ENCODE results near the gene PI16. TPM values are rescaled to one million over a fixed set of nuclear protein-coding genes. Genes with fewer than 3 reads are reported as not detected.
A peak's percentile ranks its signal among the peaks of the same experiment; 100 is the strongest.

The PI16 gene
- total and polyA plus RNA-seq, 2 donors (not counting 1 experiment from before 2014, with no cell fraction given), result 1.4 to 7.4 TPM

DNA sequence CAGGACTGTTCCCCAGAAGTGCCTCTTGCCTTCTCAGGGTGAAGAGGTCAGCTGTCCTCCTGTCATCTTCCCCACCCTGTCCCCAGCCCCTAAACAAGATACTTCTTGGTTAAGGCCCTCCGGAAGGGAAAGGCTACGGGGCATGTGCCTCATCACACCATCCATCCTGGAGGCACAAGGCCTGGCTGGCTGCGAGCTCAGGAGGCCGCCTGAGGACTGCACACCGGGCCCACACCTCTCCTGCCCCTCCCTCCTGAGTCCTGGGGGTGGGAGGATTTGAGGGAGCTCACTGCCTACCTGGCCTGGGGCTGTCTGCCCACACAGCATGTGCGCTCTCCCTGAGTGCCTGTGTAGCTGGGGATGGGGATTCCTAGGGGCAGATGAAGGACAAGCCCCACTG lies 9.8 kb downstream of the PI16 start:
- H3K79me2 ChIP-seq (ENCODE audit: control insufficient read depth, insufficient read depth, low read length), result no peaks in the 10 kb centered on the region
- H3K9me3 ChIP-seq (ENCODE audit: control extremely low read depth in 1 of 3, control insufficient read depth in 2 of 3, insufficient read depth in 1 of 3, low read length in 2 of 3), result no peaks in the 10 kb centered on the region
- peak overlapping the region; percentile 67 for H3K4me2 ChIP-seq (replicated peaks; ENCODE audit: low read depth, low read length, poor library complexity, severe bottlenecking)
- DNase-seq (no peak), ATAC-seq (ENCODE audit: low read depth) (no peak)
- Mint-ChIP-seq H3K27ac (peak overlapping the region; percentile 92), H3K4me1 (peaks cover 35% of the 10 kb centered on the region), H3K9me3 (ENCODE audit: insufficient read depth) (no peaks in the 10 kb centered on the region), H3K4me3 (no peak overlapping the region), H3K27me3 (no peaks in the 10 kb centered on the region)
- H3K4me3 ChIP-seq (ENCODE audit: control extremely low read depth in 1 of 5, extremely low read depth in 1 of 5, insufficient read depth in 1 of 5, low read depth in 2 of 5, low read length in 4 of 5), result no peak overlapping the region
- peak overlapping the region; percentile 58 to 61 for H3K27ac ChIP-seq (ENCODE audit: low read length in 2 of 2)
- peaks cover 0 to 25% of the 10 kb centered on the region in 2 experiments for H3K36me3 ChIP-seq (replicated peaks in 1 of 2; ENCODE audit: control extremely low read depth in 1 of 2, control insufficient read depth in 1 of 2, extremely low read depth in 1 of 2, insufficient read depth in 2 of 2, low read length in 1 of 2)
- no peak overlapping the region for H3K9ac ChIP-seq (ENCODE audit: low read length)
- H3K27me3 ChIP-seq (replicated peaks in 1 of 4; ENCODE audit: control extremely low read depth in 1 of 4, control insufficient read depth in 3 of 4, insufficient read depth in 4 of 4, low read length in 3 of 4), result no peaks in the 10 kb centered on the region
- H3K4me1 ChIP-seq (ENCODE audit: control insufficient read depth in 2 of 2, insufficient read depth in 2 of 2, low read length in 2 of 2), result peaks cover 22 to 30% of the 10 kb centered on the region in 2 donors
- TF ChIP-seq CTCF (IDR thresholded peaks at IDR 0.05), result no peak
- H4K20me1 ChIP-seq (ENCODE audit: control insufficient read depth, insufficient read depth, low read length, poor library complexity, severe bottlenecking), result no peaks in the 10 kb centered on the region
- intact Hi-C loops (cut with micrococcal nuclease), result no loop called here
- CTCF ChIA-PET, result interaction anchor here (0.9 to 2.4 kb wide), 2 partner anchors 10 to 54 kb away, joined by 3 to 14 read pairs; partner anchors contain the start of gene PI16
- WGBS (ENCODE audit: insufficient coverage), result 100% methylated on average over 3 of the region's 6 CpGs
- H2AFZ ChIP-seq (ENCODE audit: insufficient read depth, low read depth, low read length, poor library complexity, severe bottlenecking), result no peak overlapping the region
- POLR2A ChIA-PET, result interaction anchor here (1.2 kb wide), 1 partner anchor 43 kb away, joined by 4 read pairs; no protein-coding TSS in a partner anchor

DNA sequence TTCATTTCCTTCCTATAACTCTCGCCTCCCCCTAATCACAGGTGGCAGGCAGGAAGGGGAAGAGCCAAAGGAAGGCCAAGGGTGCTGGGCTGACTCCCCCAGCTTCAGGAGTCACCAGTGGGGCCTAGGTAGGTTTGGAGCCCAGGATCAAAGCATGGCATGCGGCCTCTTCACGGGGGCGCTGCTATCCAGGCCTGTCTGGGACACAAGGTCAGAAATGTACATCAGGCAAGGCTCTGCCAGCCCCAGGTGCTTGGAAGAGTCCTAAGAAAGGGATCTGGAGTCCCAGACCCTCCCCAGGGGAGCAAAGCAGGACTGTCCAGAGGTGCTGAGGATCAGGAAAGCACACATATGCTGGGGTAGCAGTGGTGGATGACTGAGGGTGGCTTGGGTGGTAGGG lies 10.4 kb downstream of the PI16 start:
- H3K4me3 Mint-ChIP-seq, result no peak overlapping the region
- peak overlapping the region in 1 of 2 donors; percentile 58 for H3K27ac ChIP-seq (ENCODE audit: low read length in 2 of 2)

More for the DNA sequence above, 10.4 kb downstream of the PI16 start:
- Histone ChIP-seq H3K4me3 (ENCODE audit: control extremely low read depth in 1 of 5, extremely low read depth in 1 of 5, insufficient read depth in 1 of 5, low read depth in 2 of 5, low read length in 4 of 5) (no peak overlapping the region), H2AFZ (ENCODE audit: insufficient read depth, low read depth, low read length, poor library complexity, severe bottlenecking) (no peak overlapping the region), H3K27me3 (replicated peaks in 1 of 4; ENCODE audit: control extremely low read depth in 1 of 4, control insufficient read depth in 3 of 4, insufficient read depth in 4 of 4, low read length in 3 of 4) (no peaks in the 10 kb centered on the region), H3K4me1 (ENCODE audit: control insufficient read depth in 2 of 2, insufficient read depth in 2 of 2, low read length in 2 of 2) (peaks cover 22 to 30% of the 10 kb centered on the region in 2 donors), H3K9ac (ENCODE audit: low read length) (no peak overlapping the region), H4K20me1 (ENCODE audit: control insufficient read depth, insufficient read depth, low read length, poor library complexity, severe bottlenecking) (no peaks in the 10 kb centered on the region), H3K79me2 (ENCODE audit: control insufficient read depth, insufficient read depth, low read length) (no peaks in the 10 kb centered on the region), H3K4me2 (replicated peaks; ENCODE audit: low read depth, low read length, poor library complexity, severe bottlenecking) (no peak overlapping the region), H3K9me3 (ENCODE audit: control extremely low read depth in 1 of 3, control insufficient read depth in 2 of 3, insufficient read depth in 1 of 3, low read length in 2 of 3) (no peaks in the 10 kb centered on the region), H3K36me3 (replicated peaks in 1 of 2; ENCODE audit: control extremely low read depth in 1 of 2, control insufficient read depth in 1 of 2, extremely low read depth in 1 of 2, insufficient read depth in 2 of 2, low read length in 1 of 2) (peaks cover 0 to 31% of the 10 kb centered on the region in 2 experiments)
- CTCF ChIA-PET, result interaction anchor here (2.4 kb wide), 1 partner anchor 53 kb away, joined by 14 read pairs; no protein-coding TSS in a partner anchor
- no peaks in the 10 kb centered on the region for H3K9me3 Mint-ChIP-seq (ENCODE audit: insufficient read depth)
- TF ChIP-seq CTCF (IDR thresholded peaks at IDR 0.05) (no peak), EZH2 (IDR thresholded peaks at IDR 0.05; ENCODE audit: borderline replicate concordance, insufficient read depth, low read depth, low read length, poor library complexity, severe bottlenecking) (no peak)
- POLR2A ChIA-PET, result no interaction called here
- H3K27ac Mint-ChIP-seq, result peak overlapping the region; percentile 80
- no peaks in the 10 kb centered on the region for H3K27me3 Mint-ChIP-seq
- 74% methylated on average over 3 of the region's 4 CpGs for WGBS (ENCODE audit: insufficient coverage)
- ATAC-seq (ENCODE audit: low read depth) (no peak), DNase-seq (no peak)
- intact Hi-C loops (cut with micrococcal nuclease), result no loop called here
- H3K4me1 Mint-ChIP-seq, result peaks cover 35% of the 10 kb centered on the region

Measured in B cell (primary cell).